ENCODE results near the gene HOXA10. TPM values are rescaled to one million over a fixed set of nuclear protein-coding genes. Genes with fewer than 3 reads are reported as not detected.
A peak's percentile ranks its signal among the peaks of the same experiment; 100 is the strongest.

The HOXA10 gene
- total RNA-seq, 1 donor from 2014 or later, result not detected

- peak; percentile 3 for DNase-seq
- H3K27me3 ChIP-seq (ENCODE audit: low read depth), result peaks cover 100% of the 10 kb centered on the region
- TF ChIP-seq CTCF (IDR thresholded peaks at IDR 0.05; ENCODE audit: borderline replicate concordance), result no peak
- H3K36me3 ChIP-seq, result no peaks in the 10 kb centered on the region
- H3K27ac ChIP-seq (replicated peaks), result no peak overlapping the region
- intact Hi-C loops (cut with micrococcal nuclease), result no loop called here
- H3K9me3 ChIP-seq (replicated peaks), result no peaks in the 10 kb centered on the region
- no peak overlapping the region for H3K4me3 ChIP-seq
- H3K4me1 ChIP-seq, result peaks cover 59% of the 10 kb centered on the region
These were observed 4.3 kb downstream of the HOXA10 start for GRCh38 chr7:27169658-27170425.

- H3K9me3 ChIP-seq (replicated peaks), result no peaks in the 10 kb centered on the region
- DNase-seq, result peak; percentile 7
- intact Hi-C loops (cut with micrococcal nuclease), result no loop called here
- peaks cover 100% of the 10 kb centered on the region for H3K27me3 ChIP-seq (ENCODE audit: low read depth)
- no peak overlapping the region for H3K4me3 ChIP-seq
- H3K36me3 ChIP-seq, result no peaks in the 10 kb centered on the region
- no peak overlapping the region for H3K27ac ChIP-seq (replicated peaks)
- TF ChIP-seq CTCF (IDR thresholded peaks at IDR 0.05; ENCODE audit: borderline replicate concordance), result no peak
- peaks cover 53% of the 10 kb centered on the region for H3K4me1 ChIP-seq
These were observed 5.7 kb downstream of the HOXA10 start for GRCh38 chr7:27168265-27168947.

- no peaks in the 10 kb centered on the region for H3K36me3 ChIP-seq
- H3K4me1 ChIP-seq, result peaks cover 48% of the 10 kb centered on the region
- intact Hi-C loops (cut with micrococcal nuclease), result no loop called here
- H3K27me3 ChIP-seq (ENCODE audit: low read depth), result peaks cover 100% of the 10 kb centered on the region
- no peaks in the 10 kb centered on the region for H3K9me3 ChIP-seq (replicated peaks)
- no peak for DNase-seq
- H3K27ac ChIP-seq (replicated peaks), result no peak overlapping the region
- no peak for TF ChIP-seq CTCF (IDR thresholded peaks at IDR 0.05; ENCODE audit: borderline replicate concordance)
- no peak overlapping the region for H3K4me3 ChIP-seq
These were observed 6.2 kb downstream of the HOXA10 start for GRCh38 chr7:27167916-27168264.

- TF ChIP-seq CTCF (IDR thresholded peaks at IDR 0.05; ENCODE audit: borderline replicate concordance), result no peak
- H3K4me3 ChIP-seq, result peak overlapping the region; percentile 54
- no peaks in the 10 kb centered on the region for H3K36me3 ChIP-seq
- H3K27me3 ChIP-seq (ENCODE audit: low read depth), result peaks cover 100% of the 10 kb centered on the region
- intact Hi-C loops (cut with micrococcal nuclease), result no loop called here
- H3K9me3 ChIP-seq (replicated peaks), result no peaks in the 10 kb centered on the region
- H3K27ac ChIP-seq (replicated peaks), result no peak overlapping the region
- peaks cover 39% of the 10 kb centered on the region for H3K4me1 ChIP-seq
- DNase-seq, result peak; percentile 1
These were observed 7.3 kb downstream of the HOXA10 start for GRCh38 chr7:27166531-27167505.

GRCh38 chr7:27165996-27166530 lies 8.1 kb downstream of the HOXA10 start:
- Histone ChIP-seq H3K9me3 (replicated peaks) (no peaks in the 10 kb centered on the region), H3K4me1 (peaks cover 44% of the 10 kb centered on the region), H3K36me3 (no peaks in the 10 kb centered on the region), H3K27ac (replicated peaks) (no peak overlapping the region), H3K27me3 (ENCODE audit: low read depth) (peaks cover 100% of the 10 kb centered on the region), H3K4me3 (peak overlapping the region; percentile 54)
- intact Hi-C loops (cut with micrococcal nuclease), result no loop called here
- no peak for TF ChIP-seq CTCF (IDR thresholded peaks at IDR 0.05; ENCODE audit: borderline replicate concordance)
- DNase-seq, result peak; percentile 9
